ENCODE results near the gene SLIT3.

SLIT3 gene

GRCh38 chr5:168710706-168711105 is 590.2 kb downstream of the SLIT3 start:
- no peak for DNase-seq

- no peak for DNase-seq
Observed at GRCh38 chr5:168707716-168708695, 592.9 kb downstream of the SLIT3 start.

- no peak for DNase-seq
Observed at GRCh38 chr5:168706655-168707069, 594.3 kb downstream of the SLIT3 start.

GRCh38 chr5:168705321-168705720 is 595.6 kb downstream of the SLIT3 start:
- DNase-seq = no peak

GRCh38 chr5:168702511-168702910 is 598.4 kb downstream of the SLIT3 start:
- no peak for DNase-seq

GRCh38 chr5:168701641-168702040 is 599.3 kb downstream of the SLIT3 start:
- no peak for DNase-seq

GRCh38 chr5:168699002-168699401 is 601.9 kb downstream of the SLIT3 start:
- DNase-seq = no peak

- DNase-seq = no peak
Observed at GRCh38 chr5:168697034-168697720, 603.8 kb downstream of the SLIT3 start.

GRCh38 chr5:168696611-168697010 is 604.3 kb downstream of the SLIT3 start:
- DNase-seq = no peak

GRCh38 chr5:168695301-168695835 is 605.6 kb downstream of the SLIT3 start:
- DNase-seq = no peak

GRCh38 chr5:168694289-168694688 is 606.6 kb downstream of the SLIT3 start:
- DNase-seq = no peak

- DNase-seq = no peak
Observed at GRCh38 chr5:168693883-168694282, 607.1 kb downstream of the SLIT3 start.

- DNase-seq = no peak
Observed at GRCh38 chr5:168693297-168693696, 607.6 kb downstream of the SLIT3 start.

- no peak for DNase-seq
Observed at GRCh38 chr5:168691891-168692290, 609.0 kb downstream of the SLIT3 start.

GRCh38 chr5:168689260-168689659 is 611.7 kb downstream of the SLIT3 start:
- no peak for DNase-seq

- DNase-seq = no peak
Observed at GRCh38 chr5:168686837-168687236, 614.1 kb downstream of the SLIT3 start.

GRCh38 chr5:168685566-168685965 is 615.4 kb downstream of the SLIT3 start:
- DNase-seq = no peak

- DNase-seq = no peak
Observed at GRCh38 chr5:168683927-168684295, 617.0 kb downstream of the SLIT3 start.

GRCh38 chr5:168683247-168683926 is 617.6 kb downstream of the SLIT3 start:
- no peak for DNase-seq

- no peak for DNase-seq
Observed at GRCh38 chr5:168681556-168682183, 619.3 kb downstream of the SLIT3 start.

GRCh38 chr5:168680395-168680794 is 620.5 kb downstream of the SLIT3 start:
- no peak for DNase-seq

GRCh38 chr5:168679515-168679920 is 621.4 kb downstream of the SLIT3 start:
- peak; percentile 37 for DNase-seq

- DNase-seq = no peak
Observed at GRCh38 chr5:168676501-168676900, 624.4 kb downstream of the SLIT3 start.
